Type B pancreatic cell (in vitro differentiated cells): ENCODE measurements around the gene MYO18A. TPM values are rescaled to one million over a fixed set of nuclear protein-coding genes. Genes with fewer than 3 reads are reported as not detected.
A peak's percentile ranks its signal among the peaks of the same experiment; 100 is the strongest.
"Not testable (repeated sequence)": the region's sequence is repeated elsewhere in the genome, so short reads cannot be mapped to it uniquely, and the experiment has no call there.

Experiments
- DNase-seq: peaks from one replicate; pipeline ENCODE4 v3.0.0; 2021; ENCODE audit warnings: mixed read lengths; ENCODE audit not compliant: unreplicated experiment; ENCODE audit errors: extremely low spot score
- H3K27ac Mint-ChIP-seq: 2 replicates; pipeline ENCODE4 v1.8.0; 2021; ENCODE audit warnings: mild to moderate bottlenecking, mixed read lengths
- H3K27me3 Mint-ChIP-seq: 2 replicates; pipeline ENCODE4 v1.8.0; 2021; ENCODE audit warnings: mixed read lengths
- H3K36me3 Mint-ChIP-seq: 2 replicates; pipeline ENCODE4 v1.8.0; 2021; ENCODE audit warnings: mixed read lengths
- H3K4me1 Mint-ChIP-seq: one replicate; pipeline ENCODE4 v1.8.0; 2021; ENCODE audit warnings: mixed read lengths; ENCODE audit not compliant: unreplicated experiment
- H3K4me3 Mint-ChIP-seq: 2 replicates; pipeline ENCODE4 v1.8.0; 2021; ENCODE audit warnings: mild to moderate bottlenecking, mixed read lengths
- H3K9me3 Mint-ChIP-seq: 2 replicates; pipeline ENCODE4 v1.8.0; 2021; ENCODE audit warnings: mixed read lengths
- CTCF ChIP-seq: fragments of 200-600 bp; sonication (generic); conservative IDR thresholded peaks from 2 replicates; pipeline ENCODE4 v1.5.0; 2021; ENCODE audit warnings: antibody characterized with exemption, mild to moderate bottlenecking
- long read RNA-seq: library from polyadenylated mRNA; unstranded; transcript quantifications from one replicate; pipeline ENCODE4 v2.0.0, GENCODE V29; 2020
- total RNA-seq: library from RNA; stranded (reverse); gene quantifications from 2 replicates; pipeline ENCODE4 v1.2.1, GENCODE V29; 2021; ENCODE audit warnings: low replicate concordance

Gene MYO18A, protein sequence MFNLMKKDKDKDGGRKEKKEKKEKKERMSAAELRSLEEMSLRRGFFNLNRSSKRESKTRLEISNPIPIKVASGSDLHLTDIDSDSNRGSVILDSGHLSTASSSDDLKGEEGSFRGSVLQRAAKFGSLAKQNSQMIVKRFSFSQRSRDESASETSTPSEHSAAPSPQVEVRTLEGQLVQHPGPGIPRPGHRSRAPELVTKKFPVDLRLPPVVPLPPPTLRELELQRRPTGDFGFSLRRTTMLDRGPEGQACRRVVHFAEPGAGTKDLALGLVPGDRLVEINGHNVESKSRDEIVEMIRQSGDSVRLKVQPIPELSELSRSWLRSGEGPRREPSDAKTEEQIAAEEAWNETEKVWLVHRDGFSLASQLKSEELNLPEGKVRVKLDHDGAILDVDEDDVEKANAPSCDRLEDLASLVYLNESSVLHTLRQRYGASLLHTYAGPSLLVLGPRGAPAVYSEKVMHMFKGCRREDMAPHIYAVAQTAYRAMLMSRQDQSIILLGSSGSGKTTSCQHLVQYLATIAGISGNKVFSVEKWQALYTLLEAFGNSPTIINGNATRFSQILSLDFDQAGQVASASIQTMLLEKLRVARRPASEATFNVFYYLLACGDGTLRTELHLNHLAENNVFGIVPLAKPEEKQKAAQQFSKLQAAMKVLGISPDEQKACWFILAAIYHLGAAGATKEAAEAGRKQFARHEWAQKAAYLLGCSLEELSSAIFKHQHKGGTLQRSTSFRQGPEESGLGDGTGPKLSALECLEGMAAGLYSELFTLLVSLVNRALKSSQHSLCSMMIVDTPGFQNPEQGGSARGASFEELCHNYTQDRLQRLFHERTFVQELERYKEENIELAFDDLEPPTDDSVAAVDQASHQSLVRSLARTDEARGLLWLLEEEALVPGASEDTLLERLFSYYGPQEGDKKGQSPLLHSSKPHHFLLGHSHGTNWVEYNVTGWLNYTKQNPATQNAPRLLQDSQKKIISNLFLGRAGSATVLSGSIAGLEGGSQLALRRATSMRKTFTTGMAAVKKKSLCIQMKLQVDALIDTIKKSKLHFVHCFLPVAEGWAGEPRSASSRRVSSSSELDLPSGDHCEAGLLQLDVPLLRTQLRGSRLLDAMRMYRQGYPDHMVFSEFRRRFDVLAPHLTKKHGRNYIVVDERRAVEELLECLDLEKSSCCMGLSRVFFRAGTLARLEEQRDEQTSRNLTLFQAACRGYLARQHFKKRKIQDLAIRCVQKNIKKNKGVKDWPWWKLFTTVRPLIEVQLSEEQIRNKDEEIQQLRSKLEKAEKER (N-terminal part only)
- total RNA-seq: 46.6 and 49.1 TPM in 2 replicates
- long read RNA-seq, partial matches to known transcripts: 0 of 1 reads
- long read RNA-seq, other reads (novel, unspliced or antisense): 0 of 1 reads

GRCh38 chr17:29180034-29180787, at the start of gene MYO18A:
Gene MYO18A, minus strand, starts transcription at chr17:29180398. Its CDS starts 13,458 bp downstream, at chr17:29166940.
- peak; percentile 87 for DNase-seq
- TF ChIP-seq CTCF: peak; percentile 88
- no peaks in the 10 kb centered on the region for H3K9me3 Mint-ChIP-seq
- peak within 1 kb of the TSS; percentile 85 for H3K4me3 Mint-ChIP-seq
- H3K4me1 Mint-ChIP-seq: peaks cover 29% of the 10 kb centered on the region
- H3K27ac Mint-ChIP-seq: peak within 1 kb of the TSS; percentile 88
- H3K36me3 Mint-ChIP-seq: no peaks in the 10 kb centered on the region
- H3K27me3 Mint-ChIP-seq: no peaks in the 10 kb centered on the region

DNA sequence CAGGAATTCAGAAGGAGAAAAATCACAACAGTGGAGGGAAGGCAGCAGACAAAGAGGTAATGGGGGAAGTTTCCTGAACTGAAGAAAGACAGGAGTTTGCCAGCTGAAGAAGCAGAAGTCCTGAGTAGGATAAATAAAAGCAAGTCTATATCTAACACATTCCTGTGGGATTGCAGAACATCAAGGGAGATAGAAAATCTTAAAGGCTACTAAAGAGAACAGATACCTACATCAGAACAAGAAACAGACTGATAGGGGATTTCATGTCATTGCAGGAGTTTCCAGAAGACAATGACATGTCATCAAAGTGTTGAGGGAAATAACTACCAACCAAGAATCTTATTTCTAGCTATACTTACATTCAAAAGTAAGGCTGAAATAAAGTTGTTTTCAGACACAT, 45.2 kb upstream of the MYO18A start:
- H3K4me1 Mint-ChIP-seq: peaks cover 4% of the 10 kb centered on the region
- H3K36me3 Mint-ChIP-seq: no peaks in the 10 kb centered on the region
- H3K9me3 Mint-ChIP-seq: no peaks in the 10 kb centered on the region
- TF ChIP-seq CTCF: no peak
- no peak overlapping the region for H3K27ac Mint-ChIP-seq
- H3K4me3 Mint-ChIP-seq: no peak overlapping the region
- H3K27me3 Mint-ChIP-seq: no peaks in the 10 kb centered on the region
- no peak for DNase-seq

DNA sequence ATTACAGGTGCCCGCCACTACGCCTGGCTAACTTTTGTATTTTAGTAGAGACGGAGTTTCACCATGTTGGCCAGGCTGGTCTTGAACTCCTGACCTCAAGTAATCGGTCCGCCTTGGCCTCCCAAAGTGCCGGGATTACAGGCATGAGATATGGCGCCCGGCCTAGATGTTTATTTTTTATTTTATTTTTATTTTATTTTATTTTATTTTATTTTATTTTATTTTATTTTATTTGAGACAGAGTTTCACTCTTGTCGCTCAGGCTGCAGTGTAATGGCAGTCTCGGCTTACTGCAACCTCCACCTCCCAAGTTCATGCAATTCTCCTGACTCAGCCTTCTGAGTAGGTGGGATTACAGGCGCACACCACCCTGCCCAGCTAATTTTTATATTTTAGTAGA, 41.1 kb upstream of the MYO18A start:
- not testable (repeated sequence) for H3K27me3 Mint-ChIP-seq, H3K27ac Mint-ChIP-seq, H3K4me1 Mint-ChIP-seq, H3K36me3 Mint-ChIP-seq, DNase-seq, H3K9me3 Mint-ChIP-seq, H3K4me3 Mint-ChIP-seq

DNA sequence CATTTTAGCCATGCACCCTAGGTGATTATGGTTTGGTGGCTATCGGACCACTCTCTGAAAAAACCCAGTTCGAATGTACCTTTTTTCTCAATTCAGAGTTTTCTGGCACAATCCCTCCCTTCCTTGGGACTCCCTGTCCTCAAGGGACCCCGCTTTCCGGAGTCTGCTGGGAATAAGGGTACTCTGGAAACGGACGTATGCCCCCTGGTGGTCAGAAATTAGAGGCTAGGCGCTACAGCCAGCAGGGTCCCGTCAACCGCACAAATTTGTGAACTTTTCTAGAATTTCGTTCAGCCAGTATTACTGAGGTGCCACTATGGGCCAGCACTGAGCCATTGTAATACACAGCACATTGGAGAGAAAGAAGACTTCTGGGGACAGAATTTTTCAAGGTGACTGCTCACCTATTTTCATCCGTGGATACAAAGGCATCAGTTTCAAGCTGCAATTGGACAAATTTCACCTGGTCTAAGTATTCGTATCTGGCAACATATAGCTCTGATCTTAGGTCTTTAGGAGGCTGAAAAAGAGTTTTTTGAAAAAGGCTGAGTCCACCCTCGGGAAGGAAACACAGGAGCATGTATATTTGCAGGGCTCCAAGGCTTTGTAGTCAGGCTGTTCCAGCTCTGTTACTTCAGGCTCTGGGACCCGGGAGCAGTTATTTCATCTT, 39.3 kb upstream of the MYO18A start:
- Mint-ChIP-seq H3K9me3 (no peaks in the 10 kb centered on the region), H3K4me3 (no peak overlapping the region), H3K36me3 (no peaks in the 10 kb centered on the region), H3K4me1 (peaks cover 8% of the 10 kb centered on the region), H3K27me3 (no peaks in the 10 kb centered on the region), H3K27ac (no peak overlapping the region)
- TF ChIP-seq CTCF: peak; percentile 99
- DNase-seq: peak; percentile 84

GRCh38 chr17:29216856-29217255, 36.7 kb upstream of the MYO18A start:
- no peak overlapping the region for H3K4me3 Mint-ChIP-seq
- no peak for DNase-seq
- H3K27ac Mint-ChIP-seq: no peak overlapping the region
- H3K4me1 Mint-ChIP-seq: peaks cover 8% of the 10 kb centered on the region
- no peak for TF ChIP-seq CTCF
- no peaks in the 10 kb centered on the region for H3K36me3 Mint-ChIP-seq
- H3K9me3 Mint-ChIP-seq: no peaks in the 10 kb centered on the region
- H3K27me3 Mint-ChIP-seq: no peaks in the 10 kb centered on the region
